Breast epithelium (tissue), 4 donors: ENCODE results near the gene OBP2A. TPM values are rescaled to one million over a fixed set of nuclear protein-coding genes. Genes with fewer than 3 reads are reported as not detected.

ENCODE experiments used
- DNase-seq, 2 donors: peaks; one replicate each; pipeline ENCODE4 v3.0.0-alpha.2; 2019; ENCODE audit warnings: low spot score in 2 of 2
- H3K27ac ChIP-seq, 2 donors: fragments of 200-600 bp; sonication (generic) in 1 of 2; one replicate each; pipeline ENCODE4 v1.5.1; 2016 to 2019; ENCODE audit warnings: mild to moderate bottlenecking in 1 of 2
- H3K27me3 ChIP-seq, 2 donors: fragments of 200-600 bp; sonication (generic) in 1 of 2; one replicate each; pipeline versions ENCODE4 v1.5.1 to v1.6.0; 2017 to 2019; ENCODE audit warnings: control low read depth in 1 of 2, mild to moderate bottlenecking in 1 of 2
- H3K36me3 ChIP-seq: fragments of 200-600 bp; one replicate; pipeline ENCODE4 v1.5.1; 2019
- H3K4me1 ChIP-seq, 2 donors: fragments of 200-600 bp; sonication (generic); one replicate each; pipeline ENCODE4 v1.5.1; 2016 to 2019; ENCODE audit warnings: control low read depth in 1 of 2
- H3K4me3 ChIP-seq, 3 donors: fragments of 200-600 bp; sonication (generic); 1 replicate in 2 of 3; 2 replicates in 1 of 3; pipeline ENCODE4 v1.5.1; 2016 to 2019; ENCODE audit warnings: mild to moderate bottlenecking in 3 of 3, moderate library complexity in 2 of 3
- H3K9me3 ChIP-seq, 2 donors: fragments of 200-600 bp; sonication (generic) in 1 of 2; one replicate each; pipeline ENCODE4 v1.5.1; 2016 to 2019; ENCODE audit warnings: control low read depth in 1 of 2
- POLR2A ChIP-seq: fragments of 450-650 bp; IDR thresholded peaks from one replicate; pipeline ENCODE4 v1.6.1; 2016; ENCODE audit warnings: antibody characterized with exemption, mild to moderate bottlenecking, moderate library complexity
- POLR2AphosphoS5 ChIP-seq, 3 donors: sonication (generic); formaldehyde crosslinking; IDR thresholded peaks; one replicate each; pipeline ENCODE4 v1.6.1; 2017; ENCODE audit warnings: antibody characterized with exemption in 3 of 3
- intact Hi-C: fragments of 100-400 bp; cut with DNase I; formaldehyde crosslinking; loops from one replicate; pipeline ENCODE4 v1.15.1; 2023; ENCODE audit warnings: low total_unique reads
- total RNA-seq, 3 donors: library from RNA; depleted of rRNA; stranded (reverse); fragments of >200 nt; gene quantifications; one replicate each; pipeline ENCODE4 v1.1.0, GENCODE V29; 2016
- TF ChIP-seq, protein P1 (sequence below), 3 donors: fragments of 450-650 bp; IDR thresholded peaks; one replicate each; pipeline ENCODE4 v1.5.1; 2016 to 2017; ENCODE audit warnings: antibody characterized with exemption in 3 of 3, mild to moderate bottlenecking in 3 of 3, moderate library complexity in 3 of 3

The OBP2A gene
- total RNA-seq, 3 donors from 2014 or later: not detected

DNA sequence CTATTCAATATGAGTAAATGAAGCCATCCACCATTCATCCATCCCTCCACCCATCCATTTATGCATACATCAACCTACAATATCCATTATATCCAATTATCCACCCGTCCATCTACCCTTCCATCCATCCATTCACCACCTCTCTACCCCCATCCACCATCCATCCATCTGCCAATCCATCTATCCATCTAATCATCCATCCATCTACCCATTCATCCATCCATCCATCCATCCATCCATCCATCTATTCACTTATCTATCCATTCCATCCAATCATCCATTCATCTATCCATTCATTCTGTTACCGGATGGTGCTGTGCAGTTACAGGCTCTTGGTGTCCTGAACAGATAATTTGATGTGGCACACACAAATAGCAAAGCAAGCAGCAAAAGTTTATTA is 26.3 kb downstream of the OBP2A start:
- peaks cover 0 to 5% of the 10 kb centered on the region in 2 donors for H3K27me3 ChIP-seq
- H3K36me3 ChIP-seq: no peaks in the 10 kb centered on the region
- peaks cover 0 to 7% of the 10 kb centered on the region in 2 donors for H3K9me3 ChIP-seq
- DNase-seq: no peak
- no peak overlapping the region for H3K27ac ChIP-seq
- TF ChIP-seq POLR2AphosphoS5 (IDR thresholded peaks at IDR 0.05) (no peak), POLR2A (no peak)
- TF ChIP-seq, protein P1, sequence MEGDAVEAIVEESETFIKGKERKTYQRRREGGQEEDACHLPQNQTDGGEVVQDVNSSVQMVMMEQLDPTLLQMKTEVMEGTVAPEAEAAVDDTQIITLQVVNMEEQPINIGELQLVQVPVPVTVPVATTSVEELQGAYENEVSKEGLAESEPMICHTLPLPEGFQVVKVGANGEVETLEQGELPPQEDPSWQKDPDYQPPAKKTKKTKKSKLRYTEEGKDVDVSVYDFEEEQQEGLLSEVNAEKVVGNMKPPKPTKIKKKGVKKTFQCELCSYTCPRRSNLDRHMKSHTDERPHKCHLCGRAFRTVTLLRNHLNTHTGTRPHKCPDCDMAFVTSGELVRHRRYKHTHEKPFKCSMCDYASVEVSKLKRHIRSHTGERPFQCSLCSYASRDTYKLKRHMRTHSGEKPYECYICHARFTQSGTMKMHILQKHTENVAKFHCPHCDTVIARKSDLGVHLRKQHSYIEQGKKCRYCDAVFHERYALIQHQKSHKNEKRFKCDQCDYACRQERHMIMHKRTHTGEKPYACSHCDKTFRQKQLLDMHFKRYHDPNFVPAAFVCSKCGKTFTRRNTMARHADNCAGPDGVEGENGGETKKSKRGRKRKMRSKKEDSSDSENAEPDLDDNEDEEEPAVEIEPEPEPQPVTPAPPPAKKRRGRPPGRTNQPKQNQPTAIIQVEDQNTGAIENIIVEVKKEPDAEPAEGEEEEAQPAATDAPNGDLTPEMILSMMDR (IDR thresholded peaks at IDR 0.05): no peak
- no peak overlapping the region for H3K4me3 ChIP-seq
- H3K4me1 ChIP-seq: no peaks in the 10 kb centered on the region
- intact Hi-C loops: no loop called here

DNA sequence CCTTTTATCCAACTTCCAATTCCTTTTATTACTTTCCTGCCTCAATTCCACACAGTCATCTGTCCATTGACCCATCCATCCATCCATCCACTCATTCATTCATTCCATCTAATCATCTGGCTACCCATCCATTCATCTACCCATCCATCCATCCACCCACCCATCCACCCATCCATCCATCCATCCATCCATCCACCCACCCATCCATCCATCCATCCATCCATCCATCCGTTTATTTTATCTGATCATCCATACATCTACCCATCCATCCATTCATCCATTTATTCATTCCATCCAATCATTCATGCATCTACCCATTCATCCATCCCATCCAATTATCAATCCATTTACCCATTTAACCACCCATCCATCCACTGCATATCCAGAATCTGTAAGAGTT is 27.2 kb downstream of the OBP2A start:
- no peak overlapping the region for H3K4me3 ChIP-seq
- no peak for TF ChIP-seq POLR2AphosphoS5 (IDR thresholded peaks at IDR 0.05)
- TF ChIP-seq, protein P1 (IDR thresholded peaks at IDR 0.05): no peak
- TF ChIP-seq POLR2A: no peak
- H3K27me3 ChIP-seq: peaks cover 0 to 5% of the 10 kb centered on the region in 2 donors
- H3K36me3 ChIP-seq: no peaks in the 10 kb centered on the region
- no peaks in the 10 kb centered on the region for H3K4me1 ChIP-seq
- intact Hi-C loops: no loop called here
- H3K27ac ChIP-seq: no peak overlapping the region
- no peak for DNase-seq
- peaks cover 0 to 7% of the 10 kb centered on the region in 2 donors for H3K9me3 ChIP-seq

DNA sequence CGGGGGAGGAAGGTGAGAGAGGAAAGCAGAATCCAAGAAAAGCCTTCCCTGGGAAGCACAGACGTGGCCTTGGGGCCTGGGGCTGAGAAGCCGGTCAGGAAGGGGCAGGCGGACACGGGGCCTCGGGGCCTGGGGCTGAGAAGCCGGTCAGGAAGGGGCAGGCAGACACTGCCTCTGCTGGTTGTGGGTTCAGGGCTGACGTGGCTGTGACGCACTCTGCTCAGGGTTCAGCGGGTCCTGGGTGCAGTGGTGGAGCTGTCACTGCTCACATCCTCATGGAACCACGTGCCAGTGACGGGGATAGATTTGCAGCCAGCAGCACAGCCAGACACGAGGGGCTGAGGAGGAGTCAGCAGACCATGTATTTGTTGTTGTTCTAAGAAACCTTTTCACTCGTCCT is 28.4 kb downstream of the OBP2A start:
- intact Hi-C loops: no loop called here
- TF ChIP-seq, protein P1 (IDR thresholded peaks at IDR 0.05): no peak
- TF ChIP-seq POLR2A (no peak), POLR2AphosphoS5 (IDR thresholded peaks at IDR 0.05) (no peak)
- H3K36me3 ChIP-seq: no peaks in the 10 kb centered on the region
- peaks cover 0 to 1% of the 10 kb centered on the region in 2 donors for H3K9me3 ChIP-seq
- no peak overlapping the region for H3K4me3 ChIP-seq
- no peaks in the 10 kb centered on the region for H3K4me1 ChIP-seq
- H3K27ac ChIP-seq: no peak overlapping the region
- peaks cover 0 to 5% of the 10 kb centered on the region in 2 donors for H3K27me3 ChIP-seq
- no peak for DNase-seq

DNA sequence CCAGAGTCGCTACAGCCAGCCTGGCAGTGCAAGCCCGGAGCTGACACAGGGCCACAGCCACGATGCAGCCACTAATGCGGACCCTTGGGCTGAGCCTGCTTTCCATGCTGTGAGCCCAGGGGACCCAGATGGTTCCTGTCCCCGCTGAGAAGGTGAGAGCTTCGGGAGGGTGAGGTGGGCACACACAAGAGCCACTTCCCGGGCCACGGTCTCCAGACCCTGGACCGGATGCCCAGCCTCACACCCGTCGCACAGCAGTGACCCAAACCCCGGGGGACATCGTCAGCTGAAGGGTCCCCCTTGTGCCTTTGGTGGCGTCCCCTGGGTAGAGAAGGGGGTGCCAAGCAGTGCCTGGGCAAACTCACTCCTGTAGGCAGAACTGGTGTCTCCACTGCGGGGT is 29.0 kb downstream of the OBP2A start:
- H3K36me3 ChIP-seq: no peaks in the 10 kb centered on the region
- no peak overlapping the region for H3K4me3 ChIP-seq
- no peak for DNase-seq
- no peak overlapping the region for H3K27ac ChIP-seq
- intact Hi-C loops: no loop called here
- no peak for TF ChIP-seq POLR2A
- TF ChIP-seq POLR2AphosphoS5 (IDR thresholded peaks at IDR 0.05): no peak
- TF ChIP-seq, protein P1 (IDR thresholded peaks at IDR 0.05): no peak
- H3K9me3 ChIP-seq: no peaks in the 10 kb centered on the region
- peaks cover 0 to 5% of the 10 kb centered on the region in 2 donors for H3K27me3 ChIP-seq
- H3K4me1 ChIP-seq: no peaks in the 10 kb centered on the region

DNA sequence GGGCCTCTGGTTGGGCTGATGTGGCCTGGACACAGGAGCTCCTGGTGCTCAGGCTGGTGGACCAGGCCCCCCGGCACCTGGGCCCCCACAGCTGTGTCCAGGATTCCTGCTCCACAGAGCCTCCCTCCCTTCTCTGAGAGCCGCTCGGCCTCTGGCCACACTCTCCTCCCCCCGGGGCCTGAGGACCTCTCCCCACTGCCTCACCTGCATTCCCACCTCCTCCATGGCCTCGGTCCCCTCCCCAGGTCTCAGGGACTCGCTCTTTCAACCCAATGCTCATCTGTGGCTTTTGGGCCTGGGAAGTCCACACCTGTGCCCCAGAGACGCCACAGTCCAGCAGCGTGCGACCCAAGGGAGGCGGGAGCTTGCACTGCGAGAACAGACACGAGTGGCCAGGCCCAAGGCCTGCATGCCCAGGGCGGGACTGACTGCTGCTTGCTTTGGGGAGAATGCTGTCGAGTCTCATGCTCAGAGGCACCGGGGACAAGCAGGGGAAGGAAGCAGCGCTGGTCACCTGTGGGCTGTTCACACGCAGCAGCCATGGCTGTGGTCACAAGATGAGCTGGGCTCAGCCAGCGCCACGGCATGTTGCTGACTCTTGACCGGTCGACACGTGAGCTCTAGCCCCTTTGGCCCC is 30.2 kb downstream of the OBP2A start:
- DNase-seq: no peak
- H3K9me3 ChIP-seq: no peaks in the 10 kb centered on the region
- H3K27ac ChIP-seq: no peak overlapping the region
- H3K4me1 ChIP-seq: no peaks in the 10 kb centered on the region
- H3K36me3 ChIP-seq: no peaks in the 10 kb centered on the region
- intact Hi-C loops: no loop called here
- H3K4me3 ChIP-seq: no peak overlapping the region
- TF ChIP-seq POLR2A: no peak
- TF ChIP-seq, protein P1 (IDR thresholded peaks at IDR 0.05): no peak
- H3K27me3 ChIP-seq: peaks cover 0 to 14% of the 10 kb centered on the region in 2 donors
